Subcutaneous adipose tissue (tissue), 4 donors: ENCODE results near the gene RB1. TPM values are rescaled to one million over a fixed set of nuclear protein-coding genes. Genes with fewer than 3 reads are reported as not detected.

Source experiments
- CTCF ChIP-seq: fragments of 450-650 bp; IDR thresholded peaks from one replicate; pipeline ENCODE4 v1.5.1; 2016; ENCODE audit warnings: low read depth, mild to moderate bottlenecking, control low read depth, antibody characterized with exemption, moderate library complexity
- total RNA-seq, 4 donors: library from RNA; depleted of rRNA; stranded (reverse); fragments of >200 nt; gene quantifications; one replicate each; pipeline ENCODE4 v1.1.0, GENCODE V29; 2016

Gene RB1
- total RNA-seq, 4 donors from 2014 or later: 35.0 to 85.6 (median 45.6) TPM

- no peak for TF ChIP-seq CTCF
Observed at GRCh38 chr13:48486362-48486761, 182.8 kb downstream of the RB1 start.

- TF ChIP-seq CTCF: no peak
Observed at GRCh38 chr13:48486836-48487235, 183.3 kb downstream of the RB1 start.

- no peak for TF ChIP-seq CTCF
Observed at GRCh38 chr13:48487968-48488367, 184.4 kb downstream of the RB1 start.

- TF ChIP-seq CTCF: no peak
Observed at GRCh38 chr13:48488995-48489394, 185.4 kb downstream of the RB1 start.

- TF ChIP-seq CTCF: no peak
Observed at GRCh38 chr13:48489666-48490065, 186.1 kb downstream of the RB1 start.

- TF ChIP-seq CTCF: no peak
Observed at GRCh38 chr13:48490241-48490640, 186.7 kb downstream of the RB1 start.

- TF ChIP-seq CTCF: no peak
Observed at GRCh38 chr13:48491423-48492095, 188.0 kb downstream of the RB1 start.
